RWPE1 (cell line): ENCODE measurements around the gene FAT4.

Experiments used
- CTCF ChIA-PET: fragments of 350-600 bp; sonication (Branson Sonifier 250); formaldehyde crosslinking; extraction: SDS; loops from one replicate; lab custom pipeline; 2021; lab: Yijun Ruan, JAX
- POLR2A ChIA-PET: fragments of 400-600 bp; formaldehyde crosslinking; extraction: SDS; loops from one replicate; lab custom pipeline; 2020; ENCODE audit warnings: antibody characterized with exemption; ENCODE audit not compliant: low non-redundant PET; lab: Yijun Ruan, JAX
- DNase-seq: peaks from one replicate; pipeline ENCODE4 v3.0.0; 2012; ENCODE audit warnings: low spot score
- H3K27ac ChIP-seq: fragments of 450-650 bp; 2 replicates; pipeline ENCODE4 v1.5.1; 2017
- TF ChIP-seq, protein P1 (sequence below): fragments of 450-650 bp; conservative IDR thresholded peaks from 2 replicates; pipeline ENCODE4 v1.5.1; 2017; ENCODE audit warnings: low read depth, mild to moderate bottlenecking

FAT4 gene

GRCh38 chr4:125344198-125344597 is 29.4 kb downstream of the FAT4 start:
- TF ChIP-seq, protein P1, sequence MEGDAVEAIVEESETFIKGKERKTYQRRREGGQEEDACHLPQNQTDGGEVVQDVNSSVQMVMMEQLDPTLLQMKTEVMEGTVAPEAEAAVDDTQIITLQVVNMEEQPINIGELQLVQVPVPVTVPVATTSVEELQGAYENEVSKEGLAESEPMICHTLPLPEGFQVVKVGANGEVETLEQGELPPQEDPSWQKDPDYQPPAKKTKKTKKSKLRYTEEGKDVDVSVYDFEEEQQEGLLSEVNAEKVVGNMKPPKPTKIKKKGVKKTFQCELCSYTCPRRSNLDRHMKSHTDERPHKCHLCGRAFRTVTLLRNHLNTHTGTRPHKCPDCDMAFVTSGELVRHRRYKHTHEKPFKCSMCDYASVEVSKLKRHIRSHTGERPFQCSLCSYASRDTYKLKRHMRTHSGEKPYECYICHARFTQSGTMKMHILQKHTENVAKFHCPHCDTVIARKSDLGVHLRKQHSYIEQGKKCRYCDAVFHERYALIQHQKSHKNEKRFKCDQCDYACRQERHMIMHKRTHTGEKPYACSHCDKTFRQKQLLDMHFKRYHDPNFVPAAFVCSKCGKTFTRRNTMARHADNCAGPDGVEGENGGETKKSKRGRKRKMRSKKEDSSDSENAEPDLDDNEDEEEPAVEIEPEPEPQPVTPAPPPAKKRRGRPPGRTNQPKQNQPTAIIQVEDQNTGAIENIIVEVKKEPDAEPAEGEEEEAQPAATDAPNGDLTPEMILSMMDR: no peak
- CTCF ChIA-PET: no interaction called here

DNA sequence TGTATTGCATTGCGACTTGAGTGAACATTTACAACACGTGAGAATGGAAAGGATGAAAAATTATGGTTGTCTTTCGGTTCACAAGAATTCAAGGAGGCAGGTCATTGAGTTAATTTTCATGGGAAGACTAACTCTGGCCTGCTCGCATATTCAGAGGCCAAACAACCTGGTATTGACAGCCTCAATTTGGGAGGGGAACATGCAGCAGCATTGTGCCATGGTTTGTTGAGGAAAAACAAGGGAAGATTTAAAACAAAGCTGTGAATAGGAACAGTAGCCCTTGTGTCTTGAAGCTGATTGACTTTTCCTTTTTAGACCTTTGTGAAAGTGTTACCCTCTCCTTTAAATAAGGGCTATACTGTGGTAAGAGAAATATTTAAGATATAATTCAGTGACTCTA is 31.9 kb downstream of the FAT4 start:
- H3K27ac ChIP-seq: no peak overlapping the region
- ChIA-PET CTCF (no interaction called here), POLR2A (no interaction called here)
- TF ChIP-seq, protein P1: no peak
- no peak for DNase-seq

More at GRCh38 chr4:125344198-125344597, 29.4 kb downstream of the FAT4 start:
- no peak for DNase-seq
- POLR2A ChIA-PET: no interaction called here
- no peak overlapping the region for H3K27ac ChIP-seq

GRCh38 chr4:125350470-125351135 is 35.8 kb downstream of the FAT4 start:
- no peak overlapping the region for H3K27ac ChIP-seq
- no peak for DNase-seq
- POLR2A ChIA-PET: no interaction called here
- CTCF ChIA-PET: no interaction called here
- TF ChIP-seq, protein P1: no peak

GRCh38 chr4:125352521-125352920 is 37.8 kb downstream of the FAT4 start:
- TF ChIP-seq, protein P1: no peak
- CTCF ChIA-PET: interaction anchor here (0.6 kb wide), 1 partner anchor 717 kb away, joined by 3 read pairs; no protein-coding TSS in a partner anchor
- POLR2A ChIA-PET: no interaction called here

GRCh38 chr4:125353131-125353530 is 38.4 kb downstream of the FAT4 start:
- ChIA-PET POLR2A (no interaction called here), CTCF (interaction anchor here (0.6 kb wide), 1 partner anchor 1750 kb away, joined by 3 read pairs; no protein-coding TSS in a partner anchor)
- no peak overlapping the region for H3K27ac ChIP-seq
- TF ChIP-seq, protein P1: no peak
- no peak for DNase-seq

More at GRCh38 chr4:125352521-125352920, 37.8 kb downstream of the FAT4 start:
- no peak overlapping the region for H3K27ac ChIP-seq
- no peak for DNase-seq

GRCh38 chr4:125355791-125356190 is 41.0 kb downstream of the FAT4 start:
- TF ChIP-seq, protein P1: no peak
- DNase-seq: no peak
- ChIA-PET CTCF (no interaction called here), POLR2A (no interaction called here)
- H3K27ac ChIP-seq: no peak overlapping the region
